ENCODE measurements around the gene RAP2A.

DNA sequence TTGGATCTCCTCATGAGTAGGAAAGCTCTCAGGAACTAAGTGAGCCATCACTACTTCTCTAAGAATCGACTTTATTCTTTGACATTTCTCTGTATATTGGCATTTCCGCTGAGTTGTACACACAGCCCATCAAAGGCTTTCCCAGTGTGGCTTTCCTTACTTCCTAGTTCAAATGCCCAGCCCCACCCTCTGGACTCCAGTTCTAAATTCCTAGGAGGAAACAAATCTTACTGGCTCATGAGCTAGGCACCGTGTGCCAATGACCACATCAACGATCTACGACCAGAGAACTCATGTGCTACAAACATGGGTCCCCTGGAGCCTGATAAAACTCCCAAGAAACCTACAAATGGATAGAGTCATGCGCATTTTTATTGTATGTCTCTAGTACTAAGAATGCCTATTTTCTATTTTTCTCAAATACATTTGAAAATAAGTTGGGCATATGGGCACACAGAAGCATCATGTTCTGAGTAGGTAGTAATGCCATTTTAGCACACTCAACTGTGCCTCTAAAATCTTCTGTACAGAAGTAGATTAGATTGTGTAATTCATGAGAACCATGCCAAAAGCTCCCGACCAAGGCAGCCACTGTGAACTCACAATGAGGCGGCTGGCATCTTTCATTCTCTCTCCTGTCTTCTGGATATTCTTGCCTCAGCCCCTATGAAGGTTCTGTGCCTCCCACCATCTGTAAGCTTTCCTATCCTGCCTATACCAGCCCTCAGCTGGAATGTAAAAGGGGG lies 10.5 kb upstream of the RAP2A start:
- TF ChIP-seq CTCF (IDR thresholded peaks at IDR 0.05; ENCODE audit: insufficient read depth, low read depth, low read length) = no peak
- no peak for TF ChIP-seq EZH2 (IDR thresholded peaks at IDR 0.05; ENCODE audit: insufficient read depth, low read length)
